MM.1S (cell line): ENCODE data around the gene PSKH1.
A peak's percentile ranks its signal among the peaks of the same experiment; 100 is the strongest.

ENCODE experiments used
- DNase-seq: peaks from one replicate; pipeline ENCODE4 v3.0.0-alpha.2; 2015
- H2AFZ ChIP-seq: fragments of 300-600 bp; sonication (generic); 2 replicates; pipeline ENCODE4 v1.6.0; 2016; ENCODE audit warnings: antibody characterized with exemption, low read length
- H3F3A ChIP-seq: fragments of 300-600 bp; sonication (generic); 2 replicates; pipeline ENCODE4 v1.6.1; 2016; ENCODE audit warnings: mild to moderate bottlenecking, antibody characterized with exemption, low read length, moderate library complexity, mixed read lengths; ENCODE audit not compliant: insufficient read depth
- H3K27ac ChIP-seq: fragments of 300-600 bp; sonication (generic); 2 replicates; pipeline ENCODE4 v1.5.1; 2016; ENCODE audit warnings: mild to moderate bottlenecking, low read length
- H3K27me3 ChIP-seq: fragments of 300-600 bp; sonication (generic); replicated peaks from 2 replicates; pipeline ENCODE4 v1.6.0; 2016; ENCODE audit warnings: low read length; ENCODE audit not compliant: insufficient read depth
- H3K36me3 ChIP-seq: fragments of 300-600 bp; sonication (generic); replicated peaks from 2 replicates; pipeline ENCODE4 v1.6.1; 2016; ENCODE audit warnings: mild to moderate bottlenecking, low read length, mixed read lengths; ENCODE audit not compliant: insufficient read depth
- H3K4me1 ChIP-seq: fragments of 300-600 bp; sonication (generic); 2 replicates; pipeline ENCODE4 v1.6.1; 2016; ENCODE audit warnings: low read length, mixed read lengths
- H3K4me2 ChIP-seq: fragments of 300-600 bp; sonication (generic); 2 replicates; pipeline ENCODE4 v1.6.0; 2016; ENCODE audit warnings: low read depth, low read length
- H3K4me3 ChIP-seq: fragments of 300-600 bp; sonication (generic); 2 replicates; pipeline ENCODE4 v1.5.1; 2016; ENCODE audit warnings: low read length, mixed read lengths
- H3K79me2 ChIP-seq: fragments of 300-600 bp; sonication (generic); 2 replicates; pipeline ENCODE4 v1.6.1; 2016; ENCODE audit warnings: mixed run types, low read length, mixed read lengths
- H3K9ac ChIP-seq: fragments of 300-600 bp; sonication (generic); 2 replicates; pipeline ENCODE4 v1.6.1; 2016; ENCODE audit warnings: low read length, mixed read lengths
- H3K9me2 ChIP-seq: fragments of 300-600 bp; sonication (generic); replicated peaks from 2 replicates; pipeline ENCODE4 v1.6.1; 2016; ENCODE audit warnings: mild to moderate bottlenecking, low read length, mixed read lengths; ENCODE audit not compliant: insufficient read depth
- H3K9me3 ChIP-seq: fragments of 300-600 bp; sonication (generic); replicated peaks from 2 replicates; pipeline ENCODE4 v1.6.1; 2016; ENCODE audit warnings: mild to moderate bottlenecking, low read length, mixed read lengths; ENCODE audit not compliant: insufficient read depth
- H4K20me1 ChIP-seq: fragments of 300-600 bp; sonication (generic); 2 replicates; pipeline ENCODE4 v1.6.1; 2016; ENCODE audit warnings: mild to moderate bottlenecking, low read length, moderate library complexity, mixed read lengths; ENCODE audit not compliant: insufficient read depth
- CTCF ChIP-seq: fragments of 300-600 bp; sonication (generic); IDR thresholded peaks from 2 replicates; pipeline ENCODE4 v1.5.1; 2016; ENCODE audit warnings: antibody characterized with exemption, low read length, mixed read lengths
- EZH2 ChIP-seq: fragments of 300-600 bp; sonication (generic); optimal IDR thresholded peaks from 2 replicates; pipeline ENCODE3; 2017; ENCODE audit warnings: low read depth, mild to moderate bottlenecking, antibody characterized with exemption, low read length, mixed read lengths
- EZH2phosphoT487 ChIP-seq: fragments of 300-600 bp; sonication (generic); IDR thresholded peaks from 2 replicates; pipeline ENCODE4 v1.6.1; 2018; ENCODE audit warnings: antibody characterized with exemption, low read length

Gene PSKH1

GRCh38 chr16:67975321-67976105 lies 82.5 kb downstream of the PSKH1 start:
- peak; percentile 52 for DNase-seq
- peak overlapping the region; percentile 34 for H3K4me2 ChIP-seq
- no peaks in the 10 kb centered on the region for H3K9me2 ChIP-seq
- no peaks in the 10 kb centered on the region for H3K36me3 ChIP-seq
- H3K27me3 ChIP-seq, result no peaks in the 10 kb centered on the region
- no peaks in the 10 kb centered on the region for H4K20me1 ChIP-seq
- peak overlapping the region; percentile 23; the same call in 1 of the 2 replicates for H3K27ac ChIP-seq
- peaks cover 5% of the 10 kb centered on the region; the same call in 1 of the 2 replicates for H3F3A ChIP-seq
- H2AFZ ChIP-seq, result peak overlapping the region; percentile 39; the same call in 1 of the 2 replicates
- H3K4me3 ChIP-seq, result no peak overlapping the region
- no peaks in the 10 kb centered on the region for H3K79me2 ChIP-seq
- H3K9me3 ChIP-seq, result no peaks in the 10 kb centered on the region
- H3K9ac ChIP-seq, result no peak overlapping the region; the same call in 1 of the 2 replicates
- no peak for TF ChIP-seq CTCF
- TF ChIP-seq EZH2, result no peak
- no peak for TF ChIP-seq EZH2phosphoT487
- peaks cover 17% of the 10 kb centered on the region for H3K4me1 ChIP-seq

GRCh38 chr16:67976205-67976604 lies 83.2 kb downstream of the PSKH1 start:
- H4K20me1 ChIP-seq, result no peaks in the 10 kb centered on the region
- no peaks in the 10 kb centered on the region for H3K36me3 ChIP-seq
- H3F3A ChIP-seq, result peaks cover 5% of the 10 kb centered on the region; the same call in 1 of the 2 replicates
- no peak overlapping the region for H3K9ac ChIP-seq
- no peaks in the 10 kb centered on the region for H3K27me3 ChIP-seq
- no peaks in the 10 kb centered on the region for H3K9me3 ChIP-seq
- no peak overlapping the region for H3K4me3 ChIP-seq
- no peak overlapping the region for H2AFZ ChIP-seq
- no peaks in the 10 kb centered on the region for H3K9me2 ChIP-seq
- no peak for TF ChIP-seq EZH2phosphoT487
- no peak for TF ChIP-seq EZH2
- no peak for TF ChIP-seq CTCF
- H3K4me1 ChIP-seq, result peaks cover 17% of the 10 kb centered on the region
- H3K4me2 ChIP-seq, result no peak overlapping the region
- no peak overlapping the region for H3K27ac ChIP-seq
- no peak for DNase-seq
- no peaks in the 10 kb centered on the region for H3K79me2 ChIP-seq

- no peak overlapping the region for H3K4me3 ChIP-seq
- H3K27me3 ChIP-seq, result no peaks in the 10 kb centered on the region
- no peak overlapping the region for H3K27ac ChIP-seq
- TF ChIP-seq CTCF (no peak), EZH2phosphoT487 (no peak), EZH2 (no peak)
- H4K20me1 ChIP-seq, result no peaks in the 10 kb centered on the region
- H3K9me3 ChIP-seq, result no peaks in the 10 kb centered on the region
- H3K36me3 ChIP-seq, result no peaks in the 10 kb centered on the region
- H2AFZ ChIP-seq, result no peak overlapping the region
- H3F3A ChIP-seq, result peaks cover 5% of the 10 kb centered on the region; the same call in 1 of the 2 replicates
- H3K4me1 ChIP-seq, result peaks cover 17% of the 10 kb centered on the region
- no peak for DNase-seq
- H3K79me2 ChIP-seq, result no peaks in the 10 kb centered on the region
- no peak overlapping the region for H3K4me2 ChIP-seq
- H3K9me2 ChIP-seq, result no peaks in the 10 kb centered on the region
- no peak overlapping the region for H3K9ac ChIP-seq
These were observed 84.0 kb downstream of the PSKH1 start for GRCh38 chr16:67977005-67977404.
